GM04503 (cell line): Measurements from ENCODE around the gene ANKRD24.
"Not testable (repeated sequence)": the region's sequence is repeated elsewhere in the genome, so short reads cannot be mapped to it uniquely, and the experiment has no call there.

ENCODE experiments used
- DNase-seq: peaks from one replicate; pipeline ENCODE4 v3.0.0-alpha.2; 2012; ENCODE audit warnings: low read depth

ANKRD24 gene

DNA sequence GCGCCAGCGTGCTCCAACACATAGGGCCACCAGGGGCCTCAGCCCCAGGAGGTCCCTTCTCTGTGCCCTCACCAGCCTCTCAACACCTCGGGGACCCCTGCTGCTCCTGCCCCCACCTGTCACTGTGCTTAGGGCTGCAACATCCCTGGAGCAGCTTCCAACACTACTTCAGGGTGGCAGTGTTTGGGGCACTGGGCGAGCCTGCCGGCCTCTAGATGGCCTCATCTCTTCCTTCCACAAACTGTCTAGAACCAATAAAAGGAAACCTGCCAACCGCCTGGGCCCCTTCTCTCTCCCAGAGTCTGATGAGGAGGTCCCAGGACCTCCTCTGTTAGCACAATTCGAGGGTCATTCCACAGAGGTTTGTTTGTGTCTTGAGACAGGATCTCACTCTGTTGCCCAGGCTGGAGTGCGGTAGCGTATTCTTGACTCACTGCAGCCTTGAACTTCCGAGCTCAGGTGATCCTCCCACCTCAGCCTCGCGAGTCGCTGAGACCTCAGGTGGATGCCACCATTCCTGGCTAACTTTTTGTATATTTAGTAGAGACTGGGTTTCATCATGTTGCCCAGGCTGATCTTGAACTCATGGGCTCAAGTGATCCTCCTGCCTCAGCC lies 86.4 kb downstream of the ANKRD24 start:
- DNase-seq: no peak

- DNase-seq: no peak
Observed at GRCh38 chr19:4272894-4273293, 90.4 kb downstream of the ANKRD24 start.

GRCh38 chr19:4274321-4274686 lies 91.8 kb downstream of the ANKRD24 start:
- not testable (repeated sequence) for DNase-seq
